MG63 (cell line): ENCODE data around the gene NPPA. TPM values are rescaled to one million over a fixed set of nuclear protein-coding genes. Genes with fewer than 3 reads are reported as not detected.
"Not testable (repeated sequence)": the region's sequence is repeated elsewhere in the genome, so short reads cannot be mapped to it uniquely, and the experiment has no call there.

ENCODE experiments used
- DNase-seq: peaks from one replicate; pipeline ENCODE4 v3.0.0-alpha.2; 2020
- H3K27me3 ChIP-seq: fragments of 250-450 bp; sonication (Bioruptor Pico); 2 replicates; pipeline ENCODE4 v1.5.1; 2020; ENCODE audit warnings: mild to moderate bottlenecking, moderate library complexity
- H3K36me3 ChIP-seq: fragments of 250-450 bp; sonication (Bioruptor Pico); 2 replicates; pipeline ENCODE4 v1.5.1; 2020; ENCODE audit warnings: mild to moderate bottlenecking, moderate library complexity
- H3K4me3 ChIP-seq: fragments of 250-450 bp; sonication (Bioruptor Pico); 2 replicates; pipeline ENCODE4 v1.5.1; 2020; ENCODE audit warnings: mild to moderate bottlenecking, moderate library complexity
- H3K9me3 ChIP-seq: fragments of 250-450 bp; sonication (Bioruptor Pico); 2 replicates; pipeline ENCODE4 v1.5.1; 2020; ENCODE audit warnings: mild to moderate bottlenecking, moderate library complexity
- total RNA-seq: library from RNA; depleted of rRNA; stranded (reverse); fragments of >200 nt; shearing (Covaris generic); gene quantifications from 2 replicates; pipeline ENCODE4 v1.2.3, GENCODE V29; 2014; ENCODE audit warnings: low replicate concordance; rRNA removed

Gene NPPA
- total RNA-seq, 1 experiment from 2014 or later = not detected

DNA sequence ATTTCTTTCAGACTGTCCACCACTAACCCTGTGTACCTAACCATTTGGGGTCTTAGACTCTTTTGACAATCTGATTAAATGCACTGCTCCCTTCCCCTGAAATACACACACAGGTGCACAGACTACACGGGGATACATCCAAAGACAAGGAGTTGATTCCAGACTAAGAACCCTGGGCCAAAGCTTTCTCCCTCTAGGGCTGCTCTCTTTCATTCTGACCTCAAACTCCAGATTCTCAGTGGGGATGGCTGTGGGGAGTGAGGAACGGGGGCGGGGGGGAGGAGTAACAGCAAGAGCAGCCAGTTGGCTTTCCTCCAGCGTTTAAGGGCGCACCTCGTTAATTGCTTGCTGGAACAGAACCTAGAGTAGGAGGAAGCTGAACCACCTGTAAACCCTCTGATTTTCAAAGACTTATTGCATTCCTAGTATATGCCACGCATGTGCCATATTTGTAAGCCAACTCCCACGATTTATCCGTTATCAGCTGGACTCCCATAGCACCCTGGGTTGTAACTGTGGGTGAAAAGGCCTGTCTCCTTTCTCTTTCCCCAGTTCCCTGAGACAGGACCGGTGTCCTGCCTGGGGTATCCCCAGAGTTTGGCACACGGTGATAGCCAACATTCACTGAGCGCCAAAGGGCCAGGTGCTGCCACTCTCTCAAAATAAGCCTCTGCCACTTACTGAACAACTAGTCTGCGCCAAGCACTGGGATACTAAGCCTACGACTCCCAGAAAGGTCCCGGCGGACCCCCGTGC is 42.7 kb downstream of the NPPA start:
- DNase-seq = peak; percentile 38
- Histone ChIP-seq H3K36me3 (peaks cover 21% of the 10 kb centered on the region), H3K9me3 (no peaks in the 10 kb centered on the region), H3K4me3 (peak overlapping the region; percentile 83), H3K27me3 (no peaks in the 10 kb centered on the region)

DNA sequence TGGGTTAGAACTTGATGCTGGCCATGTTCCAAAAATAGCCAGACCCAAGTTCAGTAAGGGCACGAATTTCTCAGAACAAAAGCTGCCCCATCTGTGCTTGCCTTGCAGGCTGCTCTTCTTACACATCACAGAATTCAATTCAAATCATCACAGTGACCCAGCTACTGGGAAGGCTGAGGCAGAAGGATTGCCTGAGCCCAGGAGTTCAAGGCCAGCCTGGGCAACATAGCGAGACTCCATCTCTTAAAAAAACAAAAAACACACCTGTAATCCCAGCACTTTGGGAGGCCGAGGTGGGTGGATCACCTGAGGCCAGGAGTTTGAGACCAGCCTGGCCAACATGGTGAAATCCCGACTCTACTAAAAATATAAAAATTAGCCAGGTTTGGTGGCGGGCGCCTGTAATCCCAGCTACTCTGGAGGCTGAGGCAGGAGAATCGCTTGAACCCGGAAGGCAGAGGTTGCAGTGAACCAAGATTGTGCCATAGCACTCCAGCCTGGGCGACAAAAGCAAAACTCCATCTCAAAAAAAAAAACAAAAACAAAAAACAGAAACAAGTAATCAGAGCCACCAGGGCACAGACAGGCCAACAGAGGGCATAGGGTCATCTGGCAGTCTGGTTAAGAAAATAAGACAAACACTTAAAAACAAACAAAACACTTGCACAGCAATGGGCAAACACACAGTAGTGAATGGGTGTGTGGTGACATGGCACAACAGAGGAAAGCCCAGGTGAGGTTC is 43.5 kb downstream of the NPPA start:
- H3K4me3 ChIP-seq, H3K9me3 ChIP-seq: not testable (repeated sequence)
- H3K36me3 ChIP-seq = peaks cover 15% of the 10 kb centered on the region

GRCh38 chr1:11802973-11803885 is 44.4 kb downstream of the NPPA start:
- no peaks in the 10 kb centered on the region for H3K27me3 ChIP-seq
- H3K36me3 ChIP-seq = peaks cover 10% of the 10 kb centered on the region
- H3K4me3 ChIP-seq = no peak overlapping the region
- no peaks in the 10 kb centered on the region for H3K9me3 ChIP-seq
- DNase-seq = peak; percentile 77

More for the DNA sequence above, 43.5 kb downstream of the NPPA start:
- not testable (repeated sequence) for H3K27me3 ChIP-seq, DNase-seq

DNA sequence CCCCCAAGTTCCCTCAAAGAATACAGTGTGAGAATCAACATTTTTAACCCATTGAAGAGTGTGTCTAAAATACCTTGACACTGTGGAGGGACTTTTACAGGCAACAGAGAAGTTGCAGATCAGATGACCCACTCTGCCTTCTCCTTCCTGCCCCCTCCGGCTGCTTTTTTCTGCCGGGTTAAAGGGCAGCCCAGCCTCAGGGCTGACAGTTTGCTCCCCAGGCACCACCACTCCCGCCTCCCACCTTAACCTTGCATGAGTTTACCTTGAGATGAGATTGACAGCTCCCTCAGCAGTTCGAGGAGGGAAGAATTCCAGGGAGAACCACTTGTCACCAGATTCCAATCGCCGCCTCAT is 45.0 kb downstream of the NPPA start:
- DNase-seq = no peak
- Histone ChIP-seq H3K27me3 (no peaks in the 10 kb centered on the region), H3K36me3 (peaks cover 5% of the 10 kb centered on the region; the same call in 1 of the 2 replicates), H3K9me3 (no peaks in the 10 kb centered on the region), H3K4me3 (no peak overlapping the region)

GRCh38 chr1:11800756-11801433 is 46.7 kb downstream of the NPPA start:
- H3K4me3 ChIP-seq = no peak overlapping the region
- no peaks in the 10 kb centered on the region for H3K9me3 ChIP-seq
- no peak for DNase-seq
- H3K27me3 ChIP-seq = no peaks in the 10 kb centered on the region
- no peaks in the 10 kb centered on the region for H3K36me3 ChIP-seq

- H3K9me3 ChIP-seq = no peaks in the 10 kb centered on the region
- H3K27me3 ChIP-seq = no peaks in the 10 kb centered on the region
- H3K4me3 ChIP-seq = no peak overlapping the region
- DNase-seq = no peak
- H3K36me3 ChIP-seq = no peaks in the 10 kb centered on the region
These were observed 47.2 kb downstream of the NPPA start for GRCh38 chr1:11800391-11800755.

DNA sequence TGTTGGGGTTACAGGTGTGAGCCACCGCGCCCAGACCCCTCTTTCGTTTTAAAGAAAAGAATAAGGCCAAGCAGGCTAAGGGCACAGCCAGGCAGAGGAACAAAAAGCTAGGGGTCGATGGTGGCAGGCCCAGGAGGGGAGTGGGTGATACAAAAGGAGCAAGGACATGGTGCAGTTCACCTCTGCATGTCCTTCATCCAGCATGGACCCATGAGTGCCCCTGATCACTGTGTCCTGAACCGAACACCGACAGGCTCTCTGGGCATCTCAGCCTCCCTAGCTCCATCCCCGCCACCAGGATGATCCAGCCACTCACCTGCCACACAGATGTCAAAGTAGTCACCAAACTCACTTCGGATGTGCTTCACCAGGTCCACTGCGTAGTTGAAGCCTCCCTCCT is 47.7 kb downstream of the NPPA start:
- no peak for DNase-seq
- no peaks in the 10 kb centered on the region for H3K27me3 ChIP-seq
- no peaks in the 10 kb centered on the region for H3K36me3 ChIP-seq
- H3K9me3 ChIP-seq = no peaks in the 10 kb centered on the region
- H3K4me3 ChIP-seq = no peak overlapping the region

- H3K36me3 ChIP-seq = no peaks in the 10 kb centered on the region
- H3K27me3 ChIP-seq = no peaks in the 10 kb centered on the region
- no peak for DNase-seq
- H3K9me3 ChIP-seq = no peaks in the 10 kb centered on the region
- no peak overlapping the region for H3K4me3 ChIP-seq
These were observed 48.5 kb downstream of the NPPA start for GRCh38 chr1:11799099-11799498.

GRCh38 chr1:11797525-11798216 is 49.9 kb downstream of the NPPA start:
- no peak overlapping the region for H3K4me3 ChIP-seq
- no peaks in the 10 kb centered on the region for H3K27me3 ChIP-seq
- H3K36me3 ChIP-seq = no peaks in the 10 kb centered on the region
- H3K9me3 ChIP-seq = no peaks in the 10 kb centered on the region
- DNase-seq = no peak

DNA sequence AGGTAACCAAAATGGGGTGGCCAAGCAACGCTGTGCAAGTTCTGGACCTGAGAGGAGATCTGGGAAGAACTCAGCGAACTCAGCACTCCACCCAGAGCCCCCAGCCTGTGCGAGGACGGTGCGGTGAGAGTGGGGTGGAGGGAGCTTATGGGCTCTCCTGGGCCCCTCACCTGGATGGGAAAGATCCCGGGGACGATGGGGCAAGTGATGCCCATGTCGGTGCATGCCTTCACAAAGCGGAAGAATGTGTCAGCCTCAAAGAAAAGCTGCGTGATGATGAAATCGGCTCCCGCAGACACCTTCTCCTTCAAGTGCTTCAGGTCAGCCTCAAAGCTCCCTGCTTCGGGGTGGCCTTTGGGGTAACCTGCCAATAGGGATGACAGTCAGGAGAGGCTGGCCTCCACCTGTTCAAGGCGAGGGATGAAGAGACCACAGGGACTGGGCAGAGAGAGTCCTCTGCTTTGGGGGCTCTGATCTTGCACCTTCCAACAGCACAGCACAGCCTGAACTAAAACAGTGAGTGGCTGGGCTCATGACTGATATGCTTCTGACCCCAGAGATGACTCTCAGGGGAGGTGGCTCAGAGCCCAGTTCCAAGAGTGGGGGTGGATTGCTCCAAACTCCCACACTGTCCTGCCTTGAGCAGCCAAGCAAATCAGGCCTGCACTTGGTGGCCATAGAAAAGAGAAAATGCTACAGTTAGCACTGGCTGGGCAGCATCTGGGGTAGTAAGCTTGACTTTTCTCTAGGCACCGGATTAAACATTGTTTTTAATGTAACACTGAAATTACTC is 51.4 kb downstream of the NPPA start:
- no peaks in the 10 kb centered on the region for H3K9me3 ChIP-seq
- H3K4me3 ChIP-seq = no peak overlapping the region
- no peak for DNase-seq
- no peaks in the 10 kb centered on the region for H3K36me3 ChIP-seq
- no peaks in the 10 kb centered on the region for H3K27me3 ChIP-seq

Other genes starting within 250 kb of the NPPA start
- not detected in 2 replicates for gene FBXO2, start 193.4 kb downstream of the NPPA start, total RNA-seq
- gene FBXO44, start 192.9 kb downstream of the NPPA start, total RNA-seq = 11.3 and 23.1 TPM in 2 replicates
- 9.7 and 17.3 TPM in 2 replicates for gene FBXO6, start 183.6 kb downstream of the NPPA start, total RNA-seq
- 60.2 and 71.1 TPM in 2 replicates for gene MAD2L2, start 166.6 kb downstream of the NPPA start, total RNA-seq
- gene DRAXIN, start 156.1 kb downstream of the NPPA start, total RNA-seq = 0.36 TPM in 1 of 2 replicates, not detected in the other
- 43.5 and 53.7 TPM in 2 replicates for gene AGTRAP, start 111.6 kb downstream of the NPPA start, total RNA-seq
- not detected in 2 replicates for gene C1orf167, start 85.6 kb downstream of the NPPA start, total RNA-seq
- gene MTHFR, start 41.8 kb downstream of the NPPA start, total RNA-seq = 3.8 and 7.8 TPM in 2 replicates
- gene CLCN6, start 41.6 kb downstream of the NPPA start, total RNA-seq = 1.5 and 6.1 TPM in 2 replicates
- gene NPPB, start 11.2 kb upstream of the NPPA start, total RNA-seq = not detected in 2 replicates
- 43.8 and 57.2 TPM in 2 replicates for gene KIAA2013, start 78.6 kb upstream of the NPPA start, total RNA-seq
- gene PLOD1, start 86.9 kb upstream of the NPPA start, total RNA-seq = 124 and 169 TPM in 2 replicates
- 25.2 and 43.7 TPM in 2 replicates for gene MFN2, start 132.7 kb upstream of the NPPA start, total RNA-seq
- 33.8 and 35.9 TPM in 2 replicates for gene MIIP, start 171.7 kb upstream of the NPPA start, total RNA-seq
- 0.82 TPM in 1 of 2 replicates, not detected in the other for gene TNFRSF8, start 215.5 kb upstream of the NPPA start, total RNA-seq